HG02885 (cell line): Measurements from ENCODE around the gene FBLN7.

Experiments used
- ATAC-seq: cut with Tn5 transposase; IDR thresholded peaks from one replicate; pipeline ENCODE4 v1.9.1; 2021; ENCODE audit warnings: mild to moderate bottlenecking; ENCODE audit not compliant: unreplicated experiment, poor library complexity

The FBLN7 gene

GRCh38 chr2:112155331-112156151 is 17.4 kb downstream of the FBLN7 start:
- no peak for ATAC-seq

DNA sequence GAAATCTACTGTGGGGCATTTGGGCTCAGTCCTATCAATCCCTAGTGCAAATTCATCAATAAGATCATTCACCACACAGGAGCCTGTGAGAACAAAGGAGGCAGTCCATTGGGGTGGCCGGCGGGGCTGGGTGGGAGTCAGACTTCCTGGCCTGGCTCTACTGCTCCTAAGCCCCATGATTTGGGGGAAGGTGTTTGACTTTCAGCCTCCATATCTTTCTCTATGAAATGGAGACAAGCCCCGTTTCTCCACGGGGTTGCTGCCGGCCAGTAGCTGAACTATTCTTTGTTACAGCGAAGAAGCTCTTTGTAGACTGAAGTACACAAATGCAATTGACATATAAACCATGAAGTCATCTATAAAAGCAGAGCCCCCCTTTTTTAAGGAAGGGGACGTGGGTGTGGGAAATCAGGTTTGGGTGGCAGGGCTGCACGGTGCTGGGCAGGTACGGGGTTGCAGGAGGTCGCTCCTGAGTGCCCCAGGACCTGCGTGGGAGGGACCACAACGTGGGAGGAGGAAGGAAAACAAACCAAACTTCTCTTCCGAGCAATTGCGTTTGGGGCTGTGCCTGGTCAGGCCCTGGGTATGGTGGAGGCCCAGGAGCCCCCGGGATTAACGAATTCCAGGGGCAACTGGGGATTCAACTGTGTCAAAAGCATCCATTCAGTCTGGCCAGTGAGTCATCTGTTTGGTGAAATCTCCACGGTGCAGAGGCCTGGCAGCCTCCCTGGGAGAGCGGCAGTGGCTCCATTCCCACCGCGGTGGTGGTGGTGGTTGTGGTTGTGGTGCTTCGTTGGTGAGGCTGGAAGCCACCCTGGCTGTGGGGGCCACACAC is 18.2 kb downstream of the FBLN7 start:
- ATAC-seq: no peak

- ATAC-seq: no peak
Observed at GRCh38 chr2:112157472-112157871, 19.3 kb downstream of the FBLN7 start.

DNA sequence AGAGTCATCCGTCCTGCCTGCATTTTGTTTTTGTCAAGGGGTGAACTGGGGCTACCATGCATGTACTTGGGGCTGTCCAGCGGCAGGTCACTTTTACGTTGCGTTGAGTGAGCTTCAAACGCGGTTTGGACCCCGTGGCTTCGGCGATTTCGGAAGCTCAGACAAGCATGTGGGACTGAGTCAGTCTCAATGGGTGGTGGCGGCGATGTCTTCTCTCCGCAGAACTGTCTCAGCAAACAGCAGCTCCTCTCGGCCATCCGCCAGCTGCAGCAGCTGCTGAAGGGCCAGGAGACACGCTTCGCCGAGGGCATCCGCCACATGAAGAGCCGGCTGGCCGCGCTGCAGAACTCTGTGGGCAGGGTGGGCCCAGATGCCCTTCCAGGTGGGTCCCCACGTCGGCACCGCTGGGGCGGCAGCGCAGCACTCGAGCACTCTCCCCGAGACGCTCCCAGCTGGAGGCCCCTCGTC is 21.3 kb downstream of the FBLN7 start:
- no peak for ATAC-seq

DNA sequence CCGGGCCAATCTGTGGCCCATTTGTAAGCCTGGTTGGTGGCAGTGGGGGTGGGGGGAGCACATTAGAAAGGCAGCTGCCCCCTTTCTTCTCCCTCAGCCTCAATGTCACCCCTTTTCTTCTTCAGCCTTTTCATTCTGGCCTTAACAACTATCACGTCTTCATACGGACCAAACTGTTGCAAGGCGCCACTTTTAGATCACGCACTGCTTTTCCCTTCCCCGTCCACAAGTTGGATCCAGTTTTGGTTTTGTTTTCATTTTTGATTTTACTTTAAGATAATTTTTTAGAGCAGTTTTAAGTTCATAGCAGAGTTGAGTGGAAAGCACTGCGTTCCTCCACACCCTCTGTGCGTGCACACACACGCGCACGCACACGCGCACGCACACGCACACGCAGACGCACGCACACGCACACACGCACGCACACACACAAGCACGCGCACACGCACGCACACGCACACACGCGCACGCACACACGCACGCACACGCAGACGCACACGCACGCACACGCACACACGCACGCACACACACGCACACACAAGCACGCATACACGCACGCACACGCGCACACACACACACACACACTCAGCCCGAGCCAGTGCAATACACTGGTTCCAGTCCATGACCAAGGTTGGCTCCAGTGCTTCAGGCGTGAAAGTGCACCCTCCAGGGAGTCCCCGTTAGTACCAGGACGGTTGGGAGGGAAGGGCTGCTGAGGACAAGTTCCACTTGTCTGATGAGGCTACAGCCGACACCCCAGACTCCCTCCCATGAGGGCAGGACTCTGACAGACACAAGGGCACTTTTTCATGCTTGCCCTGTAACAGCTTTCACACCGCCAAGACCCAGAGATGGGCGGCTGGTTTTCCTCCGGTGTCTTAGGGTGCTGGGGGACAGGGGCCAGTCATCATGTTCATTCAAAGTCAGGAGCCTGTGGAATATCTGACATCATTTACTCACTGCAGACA is 22.4 kb downstream of the FBLN7 start:
- no peak for ATAC-seq

DNA sequence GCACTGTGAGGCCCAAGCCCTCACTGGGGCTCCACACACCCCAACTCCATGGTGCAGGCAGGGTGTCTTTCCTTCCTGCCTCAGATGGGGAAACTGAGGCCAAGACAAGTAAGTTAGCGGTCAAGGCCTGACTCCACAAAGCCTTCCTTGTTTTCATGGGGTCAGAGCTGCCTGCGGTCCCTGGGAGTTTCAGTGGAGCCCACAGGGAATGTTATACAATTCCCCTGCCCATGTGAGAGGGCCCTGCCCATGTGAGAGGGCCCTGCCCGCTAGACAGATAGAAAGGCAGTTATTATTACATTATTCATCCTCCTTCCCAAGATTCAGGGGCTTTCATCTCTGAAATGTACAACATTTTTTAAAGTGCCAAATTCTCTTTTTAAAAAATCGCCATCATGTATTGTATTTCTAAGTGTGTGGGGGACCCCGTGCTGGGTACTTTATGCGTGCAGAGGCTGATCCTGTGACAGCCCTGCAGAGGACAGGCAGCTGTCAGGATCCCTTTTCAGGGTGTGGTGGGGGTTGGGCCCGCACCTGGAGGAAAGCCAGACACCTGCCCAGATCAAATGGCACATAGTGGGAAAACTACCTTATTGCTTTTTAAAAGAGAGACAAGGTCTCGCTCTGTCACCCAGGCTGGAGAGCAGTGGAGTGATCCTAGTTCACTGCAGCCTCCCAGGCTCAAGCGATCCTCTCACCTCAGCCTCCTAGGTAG is 23.4 kb downstream of the FBLN7 start:
- no peak for ATAC-seq

DNA sequence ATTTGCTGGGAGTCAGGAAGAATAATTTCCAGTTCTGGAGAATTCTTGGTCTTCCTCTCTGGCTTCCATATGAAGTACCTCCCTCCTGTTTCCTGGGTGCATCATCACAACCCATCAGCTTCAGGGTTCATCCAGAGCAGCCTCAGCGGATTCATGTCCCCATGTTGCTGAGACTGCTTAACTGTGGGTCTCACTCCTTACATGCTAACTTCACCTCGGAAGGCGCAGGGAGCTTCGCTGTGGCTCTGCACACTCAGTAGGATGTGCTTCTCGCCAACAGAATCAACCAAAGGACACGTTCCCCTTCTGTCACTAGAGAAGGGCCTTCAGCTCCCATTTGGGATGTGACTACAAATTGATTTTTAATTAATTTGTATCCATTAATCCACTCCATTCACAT is 24.2 kb downstream of the FBLN7 start:
- ATAC-seq: no peak

DNA sequence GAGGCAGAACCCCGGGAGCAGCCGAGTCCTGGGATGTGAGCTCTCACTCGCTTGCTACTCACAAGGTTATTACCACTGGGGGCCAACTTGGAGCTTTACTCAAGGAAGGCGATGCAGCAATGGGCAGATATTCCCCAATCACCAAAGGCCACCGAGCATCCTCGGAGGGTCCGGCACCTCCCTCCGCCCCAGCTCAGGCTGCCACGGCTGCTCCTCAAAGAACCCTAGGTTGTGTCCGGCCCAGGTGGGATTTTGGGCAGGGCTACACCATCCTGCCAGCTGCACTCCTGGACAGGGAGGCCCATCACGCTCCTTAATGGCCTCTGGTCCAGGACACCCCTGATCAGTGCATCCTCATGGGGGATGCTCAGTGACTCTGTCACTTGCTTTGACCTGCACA is 24.8 kb downstream of the FBLN7 start:
- ATAC-seq: no peak

DNA sequence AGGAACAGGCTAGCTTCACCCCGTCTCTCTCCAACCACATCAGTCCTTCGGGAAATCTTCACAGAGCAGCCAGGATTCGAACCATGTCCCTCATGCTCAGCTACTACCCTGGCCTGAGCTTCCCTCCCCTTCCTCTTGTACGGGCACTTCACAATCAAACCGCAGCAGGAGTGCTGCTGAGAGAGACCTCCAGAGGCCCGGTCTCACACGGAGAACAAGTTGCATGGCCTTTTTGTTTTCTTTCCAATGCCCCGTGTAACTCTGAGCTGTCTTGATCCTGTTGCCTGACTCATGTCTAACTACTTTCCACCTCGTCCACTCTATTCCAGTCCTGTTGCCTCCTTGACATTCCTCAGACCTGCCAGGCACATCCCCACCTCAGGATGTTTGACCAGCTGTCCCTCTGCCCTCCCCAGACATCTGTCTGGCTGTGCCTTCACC is 25.4 kb downstream of the FBLN7 start:
- no peak for ATAC-seq

- ATAC-seq: no peak
Observed at GRCh38 chr2:112164876-112165275, 26.7 kb downstream of the FBLN7 start.

GRCh38 chr2:112165296-112165695 is 27.1 kb downstream of the FBLN7 start:
- no peak for ATAC-seq

DNA sequence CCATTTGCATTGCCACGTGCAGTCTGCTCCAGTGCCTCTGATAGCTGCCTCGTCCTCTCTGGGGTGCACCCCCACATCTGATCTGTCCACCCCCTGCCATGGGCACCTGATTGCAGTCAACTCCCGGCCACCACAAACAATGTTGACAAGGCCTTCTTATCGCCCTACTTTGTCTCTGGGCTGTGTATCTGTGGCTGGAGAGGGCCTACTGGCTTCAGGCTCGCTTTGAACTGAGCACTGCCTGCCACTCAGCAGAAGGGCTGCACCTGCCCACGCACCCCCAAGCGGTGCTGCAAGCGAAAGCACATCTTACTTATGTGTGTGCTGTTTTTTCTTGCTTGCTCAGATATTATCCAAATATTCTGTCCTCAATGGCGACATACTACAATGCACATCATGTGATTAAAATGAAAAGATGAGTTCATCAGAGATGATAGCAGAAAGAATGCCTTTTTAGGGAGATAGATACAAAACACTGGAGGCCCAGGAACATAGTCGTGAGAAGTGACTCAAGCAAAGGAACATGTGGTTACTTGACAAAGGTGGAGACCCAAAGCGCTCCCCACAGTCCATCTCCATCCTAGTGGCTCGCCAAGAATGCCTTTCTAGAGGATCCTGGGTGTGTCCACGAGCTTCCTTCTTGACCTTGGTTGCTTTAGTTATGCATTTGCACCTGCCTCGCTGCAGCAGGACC is 28.8 kb downstream of the FBLN7 start:
- no peak for ATAC-seq

DNA sequence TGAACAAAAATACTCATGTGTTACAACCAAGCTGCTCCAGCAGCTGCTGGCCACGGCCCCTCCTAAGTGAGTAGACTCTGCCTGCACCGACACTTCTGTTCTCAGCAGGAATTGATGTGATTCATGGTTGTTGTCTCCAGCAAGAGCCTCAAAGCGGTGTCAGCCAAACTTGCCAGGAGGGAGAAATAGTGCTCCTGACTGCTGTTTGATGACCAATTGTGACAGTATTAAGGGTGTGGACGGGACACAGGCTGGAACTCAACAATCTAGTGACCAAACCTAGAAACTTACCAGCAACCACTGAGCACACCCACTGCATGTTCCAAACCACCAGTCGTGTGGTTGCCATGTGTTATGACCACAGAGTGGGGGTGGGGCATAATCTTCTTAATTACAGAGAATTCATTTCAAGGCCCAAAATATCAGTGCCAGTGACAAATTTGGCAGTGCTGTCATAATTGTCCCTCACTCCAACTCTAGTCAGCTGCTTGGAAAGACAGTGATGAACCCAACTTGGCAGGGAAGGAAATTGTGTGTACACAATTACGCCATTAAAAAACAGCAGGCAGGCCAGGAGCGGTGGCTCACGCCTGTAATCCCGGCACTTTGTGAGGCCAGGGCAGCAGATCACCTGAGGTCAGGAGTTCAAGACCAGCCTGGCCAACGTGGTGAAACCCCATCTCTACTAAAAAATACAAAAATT is 30.4 kb downstream of the FBLN7 start:
- ATAC-seq: no peak

DNA sequence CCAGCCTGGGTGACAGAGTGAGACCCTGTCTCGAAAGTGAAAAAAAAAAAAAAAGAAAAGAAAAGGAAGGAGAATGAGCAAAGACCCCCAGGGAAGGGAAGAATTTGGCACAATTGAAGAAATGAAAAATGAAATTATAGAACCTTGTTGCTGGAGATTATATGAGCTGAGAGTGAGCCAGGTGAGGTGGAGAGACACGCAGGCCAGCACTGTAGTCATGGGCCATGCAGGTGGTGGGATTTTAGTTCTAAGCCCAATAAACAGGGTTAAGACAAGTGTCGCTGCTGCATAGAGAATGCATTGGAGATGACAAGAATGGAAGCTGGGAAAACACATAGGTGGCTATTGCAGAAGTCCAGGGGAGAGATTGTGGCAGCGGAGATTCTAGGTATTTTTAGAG is 32.3 kb downstream of the FBLN7 start:
- ATAC-seq: no peak

DNA sequence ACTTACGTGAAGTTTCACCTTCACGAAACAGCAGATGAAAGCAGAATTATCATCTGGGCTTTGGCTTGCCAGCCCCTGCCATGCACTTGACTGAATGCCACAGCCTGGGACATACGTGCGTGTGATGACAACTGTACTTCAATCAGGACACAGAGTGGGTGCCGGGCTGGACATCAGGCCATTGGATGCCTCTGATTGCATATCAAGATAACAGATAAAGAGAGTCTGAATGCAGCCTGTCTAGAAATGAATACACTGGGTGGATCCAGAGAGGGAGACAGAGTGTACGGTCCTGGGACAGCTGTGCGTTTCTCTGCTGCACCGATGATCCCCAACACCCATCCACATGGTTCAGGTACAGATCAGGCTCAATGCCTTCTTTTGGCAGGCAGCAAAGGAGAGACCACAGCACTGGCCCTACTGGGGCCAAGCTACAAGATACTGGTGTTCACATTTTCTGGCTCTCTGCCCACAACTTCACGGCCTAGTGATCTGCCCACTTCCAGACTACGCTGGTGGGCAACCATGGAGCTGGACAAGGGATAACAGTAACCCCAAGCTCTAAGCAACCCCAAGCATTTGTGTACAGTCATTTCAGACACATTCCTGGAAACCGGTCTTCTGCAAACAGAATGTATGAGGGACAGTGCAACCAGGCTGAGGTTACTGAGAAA is 35.6 kb downstream of the FBLN7 start:
- ATAC-seq: no peak

- ATAC-seq: no peak
Observed at GRCh38 chr2:112174383-112174782, 36.2 kb downstream of the FBLN7 start.

DNA sequence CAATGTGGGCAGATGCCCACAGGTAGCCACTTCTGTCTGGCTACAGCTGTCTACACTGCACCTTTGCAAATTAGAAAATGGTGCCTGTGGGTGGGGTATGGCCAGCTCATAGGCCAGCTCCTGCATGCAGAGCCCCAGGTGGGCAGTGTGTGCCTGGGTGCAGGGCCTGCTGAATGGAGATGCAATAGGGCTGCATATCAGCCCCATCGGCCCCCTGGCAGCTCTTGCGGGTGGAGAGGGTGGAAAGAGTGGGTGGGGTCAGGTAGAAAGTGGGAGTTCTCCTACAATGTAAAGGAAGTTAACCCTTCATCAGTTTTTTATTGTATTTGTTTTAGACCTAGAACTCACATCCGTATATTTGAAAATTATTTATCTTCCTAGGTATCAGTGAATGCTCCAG is 37.1 kb downstream of the FBLN7 start:
- ATAC-seq: no peak
